GM10266 (cell line): ENCODE measurements around the gene CDK2AP2.

Experiments
- DNase-seq: peaks from one replicate; pipeline ENCODE4 v3.0.0; 2012; ENCODE audit errors: extremely low spot score
- CTCF ChIP-seq: IDR thresholded peaks from 2 replicates; pipeline ENCODE4 v1.5.1; 2012; ENCODE audit warnings: mild to moderate bottlenecking, low read depth; ENCODE audit not compliant: control insufficient read depth, insufficient read depth; ENCODE audit errors: missing control alignments

CDK2AP2 gene

GRCh38 chr11:67491276-67492068 lies 16.5 kb downstream of the CDK2AP2 start:
- no peak for TF ChIP-seq CTCF
- DNase-seq, result no peak

GRCh38 chr11:67490727-67491065 lies 17.3 kb downstream of the CDK2AP2 start:
- no peak for TF ChIP-seq CTCF
- no peak for DNase-seq

DNA sequence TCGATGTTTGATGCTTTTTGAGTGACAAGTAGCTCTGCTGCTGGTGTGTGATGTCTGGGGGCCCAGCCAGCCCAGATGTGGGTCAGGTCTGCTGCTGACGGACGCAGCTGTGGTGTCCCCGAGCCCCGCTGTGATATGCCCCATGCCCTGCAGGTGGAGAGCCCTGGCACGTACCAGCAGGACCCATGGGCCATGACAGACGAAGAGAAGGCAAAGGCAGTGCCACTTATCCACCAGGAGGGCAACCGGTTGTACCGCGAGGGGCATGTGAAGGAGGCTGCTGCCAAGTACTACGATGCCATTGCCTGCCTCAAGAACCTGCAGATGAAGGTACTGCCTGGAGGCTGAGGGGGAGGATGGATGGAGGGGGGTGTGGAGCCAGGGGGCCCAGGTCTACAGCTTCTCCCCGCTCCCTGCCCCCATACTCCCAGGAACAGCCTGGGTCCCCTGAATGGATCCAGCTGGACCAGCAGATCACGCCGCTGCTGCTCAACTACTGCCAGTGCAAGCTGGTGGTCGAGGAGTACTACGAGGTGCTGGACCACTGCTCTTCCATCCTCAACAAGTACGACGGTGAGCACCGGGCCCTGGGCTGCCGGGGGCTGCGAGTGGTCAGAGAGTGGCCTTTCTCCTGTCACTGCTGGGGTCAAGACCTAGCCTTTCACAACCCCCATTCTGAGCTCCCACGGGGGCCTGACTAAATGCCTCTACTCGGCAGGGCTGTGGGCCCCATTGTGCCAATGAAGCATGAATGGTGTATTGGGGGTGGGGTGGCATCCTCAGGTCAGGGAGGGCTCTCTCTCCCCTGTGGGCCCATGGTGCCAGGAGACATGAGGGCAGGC lies 17.9 kb downstream of the CDK2AP2 start:
- TF ChIP-seq CTCF, result no peak
- DNase-seq, result no peak

GRCh38 chr11:67489203-67489884 lies 18.6 kb downstream of the CDK2AP2 start:
- TF ChIP-seq CTCF, result no peak
- DNase-seq, result no peak

- no peak for TF ChIP-seq CTCF
- DNase-seq, result peak; percentile 84
Measured at GRCh38 chr11:67486481-67487195, 21.3 kb downstream of the CDK2AP2 start.

DNA sequence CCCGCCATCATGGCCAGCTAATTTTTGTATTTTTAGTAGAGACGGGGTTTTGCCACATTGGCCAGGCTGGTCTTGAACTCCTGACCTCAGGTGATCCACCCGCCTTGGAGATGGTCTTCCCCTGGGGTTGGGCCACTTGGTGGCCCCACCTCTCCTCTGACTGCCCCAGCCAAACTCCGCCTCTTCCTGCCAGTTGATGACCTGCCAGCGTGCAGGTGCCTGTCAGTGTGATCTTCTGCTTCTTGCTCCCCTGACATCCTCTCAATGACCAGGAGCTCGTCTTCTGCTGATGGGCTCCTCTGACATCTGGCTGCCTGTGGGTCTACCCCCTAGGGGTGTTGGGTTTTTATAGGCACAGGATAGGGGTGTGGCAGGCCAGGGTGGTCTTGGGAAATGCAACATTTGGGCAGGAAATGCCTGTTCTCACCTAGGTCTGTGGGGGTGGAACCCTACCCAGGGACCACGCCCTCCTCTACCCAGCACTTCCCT lies 22.0 kb downstream of the CDK2AP2 start:
- peak; percentile 73 for DNase-seq

DNA sequence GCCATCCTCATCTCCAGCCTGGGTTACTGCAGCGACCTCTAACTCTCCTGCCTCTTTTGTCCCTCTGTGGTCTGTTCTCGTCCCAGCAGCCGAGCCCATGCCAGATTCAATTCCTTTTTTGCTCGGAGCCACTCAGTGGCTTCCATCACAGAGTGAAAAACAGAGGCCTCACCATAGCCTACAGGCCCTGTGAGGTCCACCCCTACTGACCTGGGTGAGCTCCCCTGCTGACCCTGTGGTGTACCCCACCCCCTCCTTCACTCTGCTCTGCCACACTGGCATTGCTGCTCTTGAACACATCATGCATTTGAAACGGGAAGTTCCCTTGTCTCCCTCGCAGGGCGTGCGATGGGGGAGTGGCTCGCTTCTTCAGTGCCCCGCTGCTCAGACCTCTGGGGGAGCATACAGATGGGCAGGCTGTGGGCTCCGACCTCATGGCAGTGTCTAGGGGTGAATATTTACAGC lies 23.1 kb downstream of the CDK2AP2 start:
- DNase-seq, result no peak

More for the DNA sequence above, 23.1 kb downstream of the CDK2AP2 start:
- TF ChIP-seq CTCF, result no peak
